Transverse colon (tissue), 4 donors: ENCODE results near the gene PM20D2. TPM values are rescaled to one million over a fixed set of nuclear protein-coding genes. Genes with fewer than 3 reads are reported as not detected.

Source experiments
- DNase-seq: peaks from one replicate; pipeline ENCODE4 v3.0.0-alpha.2; 2019
- H3K27ac ChIP-seq, 4 donors: fragments of 200-600 bp; sonication (generic); 2 replicates each; pipeline ENCODE4 v1.5.1; 2016 to 2018; ENCODE audit warnings: inconsistent platforms in 4 of 4
- H3K27me3 ChIP-seq: fragments of 200-600 bp; sonication (generic); 2 replicates; pipeline ENCODE4 v1.5.1; 2017; ENCODE audit warnings: inconsistent platforms
- H3K36me3 ChIP-seq, 4 donors: fragments of 200-600 bp; sonication (generic); 2 replicates each; pipeline ENCODE4 v1.5.1; 2017 to 2019; ENCODE audit warnings: inconsistent platforms in 4 of 4
- H3K4me1 ChIP-seq, 4 donors: fragments of 200-600 bp; sonication (generic); 2 replicates each; pipeline ENCODE4 v1.5.1; 2017 to 2020; ENCODE audit warnings: inconsistent platforms in 4 of 4
- H3K4me3 ChIP-seq, 4 donors: fragments of 200-600 bp; sonication (generic); 1 replicate in 1 of 4; 2 replicates in 3 of 4; pipeline versions ENCODE4 v1.5.1 to v1.6.1; 2017 to 2019; ENCODE audit warnings: inconsistent platforms in 4 of 4
- H3K9me3 ChIP-seq, 2 donors: fragments of 200-600 bp; sonication (generic); 2 replicates each; pipeline ENCODE4 v1.5.1; 2017 to 2019; ENCODE audit warnings: inconsistent platforms in 2 of 2
- EP300 ChIP-seq: sonication (generic); formaldehyde crosslinking; IDR thresholded peaks from one replicate; pipeline ENCODE4 v1.6.1; 2017; ENCODE audit warnings: antibody characterized with exemption, low read depth
- POLR2A ChIP-seq: fragments of 450-650 bp; IDR thresholded peaks from one replicate; pipeline ENCODE4 v1.6.1; 2016; ENCODE audit warnings: antibody characterized with exemption, mild to moderate bottlenecking, moderate library complexity
- POLR2AphosphoS5 ChIP-seq, 3 donors: sonication (generic); formaldehyde crosslinking; IDR thresholded peaks; one replicate each; pipeline ENCODE4 v1.6.1; 2016; ENCODE audit warnings: antibody characterized with exemption in 3 of 3
- WGBS, 2 donors: methylation state at CpG; one replicate each; pipeline ENCODE4 v1.1.5; 2018; ENCODE audit warnings: low coverage in 1 of 2; 5-methylcytosine and 5-hydroxymethylcytosine counted together
- in situ Hi-C, 4 donors: fragments of 200-750 bp; cut with MboI; loops; one replicate each; pipeline versions ENCODE4 v1.15.0 to v1.15.1; 2017; ENCODE audit warnings: low sequenced_read_pairs in 3 of 4, low pct_ligation_motif_present in 1 of 4, low pct_unique_long_range_greater_than_20kb in 1 of 4
- intact Hi-C: fragments of 100-400 bp; cut with DNase I; formaldehyde crosslinking; loops from one replicate; pipeline ENCODE4 v1.15.1; 2023; ENCODE audit warnings: low total_unique reads
- total RNA-seq, 4 donors: library from RNA; depleted of rRNA; stranded (reverse); fragments of >200 nt; gene quantifications; one replicate each; pipeline ENCODE4 v1.1.0, GENCODE V29; 2016
- TF ChIP-seq, protein P1 (sequence below), 5 experiments: fragments of 200-600 bp in 3 of 5; fragments of 450-650 bp in 2 of 5; sonication (generic) in 3 of 5; IDR thresholded peaks; 1 replicate in 2 of 5; 2 replicates in 3 of 5; pipeline ENCODE4 v1.5.1; 2016 to 2017; ENCODE audit warnings: antibody characterized with exemption in 5 of 5, inconsistent platforms in 3 of 5, mild to moderate bottlenecking in 2 of 5, moderate library complexity in 1 of 5

The PM20D2 gene
- total RNA-seq, 4 donors from 2014 or later: 3.7 to 16.4 (median 12.4) TPM

GRCh38 chr6:89111933-89112332 lies 33.9 kb upstream of the PM20D2 start:
- no peak for DNase-seq
- in situ Hi-C loops: loop anchor here in 2 of 4 donors (25.0 kb wide), 2 partner anchors 125 to 250 kb away; partner anchors contain the start of gene UBE2J1 (in 1 of the 2)
- Histone ChIP-seq H3K27ac (no peak overlapping the region), H3K27me3 (peaks cover 5% of the 10 kb centered on the region), H3K4me1 (peaks cover 0 to 3% (median 1%) of the 10 kb centered on the region in 4 donors), H3K4me3 (no peak overlapping the region), H3K9me3 (no peaks in the 10 kb centered on the region), H3K36me3 (no peaks in the 10 kb centered on the region)
- TF ChIP-seq EP300 (no peak), POLR2A (no peak), POLR2AphosphoS5 (IDR thresholded peaks at IDR 0.05) (no peak)
- TF ChIP-seq, protein P1, sequence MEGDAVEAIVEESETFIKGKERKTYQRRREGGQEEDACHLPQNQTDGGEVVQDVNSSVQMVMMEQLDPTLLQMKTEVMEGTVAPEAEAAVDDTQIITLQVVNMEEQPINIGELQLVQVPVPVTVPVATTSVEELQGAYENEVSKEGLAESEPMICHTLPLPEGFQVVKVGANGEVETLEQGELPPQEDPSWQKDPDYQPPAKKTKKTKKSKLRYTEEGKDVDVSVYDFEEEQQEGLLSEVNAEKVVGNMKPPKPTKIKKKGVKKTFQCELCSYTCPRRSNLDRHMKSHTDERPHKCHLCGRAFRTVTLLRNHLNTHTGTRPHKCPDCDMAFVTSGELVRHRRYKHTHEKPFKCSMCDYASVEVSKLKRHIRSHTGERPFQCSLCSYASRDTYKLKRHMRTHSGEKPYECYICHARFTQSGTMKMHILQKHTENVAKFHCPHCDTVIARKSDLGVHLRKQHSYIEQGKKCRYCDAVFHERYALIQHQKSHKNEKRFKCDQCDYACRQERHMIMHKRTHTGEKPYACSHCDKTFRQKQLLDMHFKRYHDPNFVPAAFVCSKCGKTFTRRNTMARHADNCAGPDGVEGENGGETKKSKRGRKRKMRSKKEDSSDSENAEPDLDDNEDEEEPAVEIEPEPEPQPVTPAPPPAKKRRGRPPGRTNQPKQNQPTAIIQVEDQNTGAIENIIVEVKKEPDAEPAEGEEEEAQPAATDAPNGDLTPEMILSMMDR (IDR thresholded peaks at IDR 0.05): no peak
- intact Hi-C loops: loop anchor here (10.0 kb wide), 1 partner anchor 127 kb away; no protein-coding TSS in a partner anchor
- WGBS, 2 donors: 93 to 97% methylated on average over 8 to 9 of the region's 9 CpGs

- Histone ChIP-seq H3K27ac (no peak overlapping the region), H3K9me3 (no peaks in the 10 kb centered on the region), H3K4me3 (peak overlapping the region in 1 of 4 donors; percentile 83), H3K36me3 (no peaks in the 10 kb centered on the region), H3K4me1 (peaks cover 2 to 20% (median 5%) of the 10 kb centered on the region in 4 donors), H3K27me3 (peaks cover 8% of the 10 kb centered on the region)
- 68 to 72% methylated on average over 4 to 6 of the region's 6 CpGs for WGBS, 2 donors
- TF ChIP-seq, protein P1 (IDR thresholded peaks at IDR 0.05): no peak
- no peak for TF ChIP-seq POLR2A
- TF ChIP-seq POLR2AphosphoS5 (IDR thresholded peaks at IDR 0.05): no peak
- no peak for TF ChIP-seq EP300
- DNase-seq: no peak
- in situ Hi-C loops: loop anchor here in 2 of 4 donors (25.0 kb wide), 2 partner anchors 121 to 246 kb away; partner anchors contain the start of gene UBE2J1 (in 1 of the 2)
- intact Hi-C loops: loop anchor here (1.0 to 10.0 kb wide), 2 partner anchors 34 to 132 kb away; no protein-coding TSS in a partner anchor
Measured at GRCh38 chr6:89116702-89117101, 29.2 kb upstream of the PM20D2 start.

- Histone ChIP-seq H3K4me3 (peak within 1 kb of the TSS; percentile 26 to 83 (median 53)), H3K4me1 (peaks cover 2 to 21% (median 5%) of the 10 kb centered on the region in 4 donors), H3K27me3 (peaks cover 8% of the 10 kb centered on the region), H3K9me3 (no peaks in the 10 kb centered on the region), H3K36me3 (no peaks in the 10 kb centered on the region), H3K27ac (peak within 1 kb of the TSS; percentile 25 to 50 (median 38))
- in situ Hi-C loops (loop anchor here in 2 of 4 donors (25.0 kb wide), 2 partner anchors 120 to 245 kb away; partner anchors contain the start of gene UBE2J1 (in 1 of the 2)), intact Hi-C loops (loop anchor here (1.0 to 10.0 kb wide), 2 partner anchors 35 to 133 kb away; no protein-coding TSS in a partner anchor)
- 0 to 2% methylated on average over 7 to 63 of the region's 106 CpGs for WGBS, 2 donors
- peak; percentile 35 for DNase-seq
- TF ChIP-seq, protein P1 (IDR thresholded peaks at IDR 0.05): no peak
- TF ChIP-seq POLR2A (no peak), EP300 (no peak), POLR2AphosphoS5 (IDR thresholded peaks at IDR 0.05) (no peak)
Measured at GRCh38 chr6:89117211-89118108, 28.4 kb upstream of the PM20D2 start, which contains the start of gene SRSF12. Gene SRSF12, minus strand, starts transcription at chr6:89118071. Its CDS starts 184 bp downstream, at chr6:89117887.

DNA sequence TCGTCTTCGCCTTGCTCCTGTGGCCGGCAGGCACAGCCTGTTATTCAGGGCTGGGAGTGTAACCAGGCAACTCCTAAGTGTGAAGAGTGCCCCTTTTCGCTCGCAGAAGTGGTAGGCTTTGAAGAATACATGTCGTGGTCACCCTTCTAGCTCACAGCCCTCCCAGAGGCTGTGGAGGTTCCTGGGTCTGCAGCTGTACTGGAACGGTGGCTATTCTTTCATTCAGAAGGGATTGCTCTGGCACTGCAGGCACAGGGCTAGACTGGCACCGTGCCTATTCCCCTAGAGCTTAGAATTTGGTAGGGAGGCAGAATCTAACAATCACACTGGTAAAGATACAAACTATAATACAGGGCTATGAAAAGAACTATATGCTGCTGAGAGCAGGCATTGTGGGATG lies 26.9 kb upstream of the PM20D2 start:
- Histone ChIP-seq H3K27me3 (peaks cover 8% of the 10 kb centered on the region), H3K4me1 (peaks cover 2 to 23% (median 5%) of the 10 kb centered on the region in 4 donors), H3K36me3 (no peaks in the 10 kb centered on the region), H3K27ac (peak overlapping the region in 1 of 4 donors; percentile 2), H3K4me3 (no peak overlapping the region), H3K9me3 (no peaks in the 10 kb centered on the region)
- no peak for DNase-seq
- 87 to 93% methylated on average over 5 to 8 of the region's 8 CpGs for WGBS, 2 donors
- intact Hi-C loops (loop anchor here (10.0 kb wide), 1 partner anchor 134 kb away; no protein-coding TSS in a partner anchor), in situ Hi-C loops (loop anchor here in 2 of 4 donors (25.0 kb wide), 2 partner anchors 118 to 243 kb away; partner anchors contain the start of gene UBE2J1 (in 1 of the 2))
- TF ChIP-seq POLR2A (no peak), POLR2AphosphoS5 (IDR thresholded peaks at IDR 0.05) (no peak), EP300 (no peak)
- TF ChIP-seq, protein P1 (IDR thresholded peaks at IDR 0.05): no peak
